IMR-90 (cell line): ENCODE measurements around the gene ADCY5.

Source experiments
- BHLHE40 ChIP-seq: fragments of 150-350 bp; IDR thresholded peaks from 2 replicates; pipeline ENCODE4 v1.6.1; 2016; ENCODE audit warnings: mild to moderate bottlenecking, low read depth, low read length
- CHD1 ChIP-seq: IDR thresholded peaks from 2 replicates; pipeline ENCODE4 v1.6.1; 2012; ENCODE audit warnings: low read depth, low read length, improper control_type of control experiment
- CTCF ChIP-seq: conservative IDR thresholded peaks from 2 replicates; pipeline ENCODE4 v1.5.1; 2012; ENCODE audit warnings: mild to moderate bottlenecking, low read depth, low read length, improper control_type of control experiment
- MAZ ChIP-seq: IDR thresholded peaks from 2 replicates; pipeline ENCODE4 v1.6.1; 2012; ENCODE audit warnings: low read depth, mild to moderate bottlenecking, low read length, improper control_type of control experiment, moderate library complexity, borderline replicate concordance
- MXI1 ChIP-seq: IDR thresholded peaks from 2 replicates; pipeline ENCODE4 v1.6.1; 2012; ENCODE audit warnings: low read depth, mild to moderate bottlenecking, low read length, moderate library complexity, borderline replicate concordance
- NFE2L2 ChIP-seq: fragments of 150-350 bp; IDR thresholded peaks from 2 replicates; pipeline ENCODE4 v1.6.1; 2016; ENCODE audit warnings: low read depth, mild to moderate bottlenecking, low read length
- POLR2A ChIP-seq: IDR thresholded peaks from 2 replicates; pipeline ENCODE4 v1.6.1; 2012; ENCODE audit warnings: mild to moderate bottlenecking, low read depth, low read length
- RAD21 ChIP-seq: IDR thresholded peaks from 2 replicates; pipeline ENCODE4 v1.6.1; 2012; ENCODE audit warnings: low read length, improper control_type of control experiment
- RFX5 ChIP-seq: IDR thresholded peaks from 2 replicates; pipeline ENCODE4 v1.8.0; 2012; ENCODE audit warnings: low read depth, mild to moderate bottlenecking, low read length, moderate library complexity
- SMC3 ChIP-seq: fragments of 150-350 bp; IDR thresholded peaks from 2 replicates; pipeline ENCODE4 v1.6.1; 2016; ENCODE audit warnings: low read depth, mild to moderate bottlenecking, antibody characterized with exemption, low read length, moderate library complexity
- TF ChIP-seq, protein P1 (sequence below): fragments of 150-350 bp; IDR thresholded peaks from 2 replicates; pipeline ENCODE4 v1.6.1; 2016; ENCODE audit warnings: low read depth, mild to moderate bottlenecking, low read length, moderate library complexity, borderline replicate concordance
- TF ChIP-seq, protein P2 (sequence below): fragments of 150-350 bp; IDR thresholded peaks from 2 replicates; pipeline ENCODE4 v1.6.1; 2017; ENCODE audit warnings: mild to moderate bottlenecking, antibody characterized with exemption, low read length, low read depth

DNA sequence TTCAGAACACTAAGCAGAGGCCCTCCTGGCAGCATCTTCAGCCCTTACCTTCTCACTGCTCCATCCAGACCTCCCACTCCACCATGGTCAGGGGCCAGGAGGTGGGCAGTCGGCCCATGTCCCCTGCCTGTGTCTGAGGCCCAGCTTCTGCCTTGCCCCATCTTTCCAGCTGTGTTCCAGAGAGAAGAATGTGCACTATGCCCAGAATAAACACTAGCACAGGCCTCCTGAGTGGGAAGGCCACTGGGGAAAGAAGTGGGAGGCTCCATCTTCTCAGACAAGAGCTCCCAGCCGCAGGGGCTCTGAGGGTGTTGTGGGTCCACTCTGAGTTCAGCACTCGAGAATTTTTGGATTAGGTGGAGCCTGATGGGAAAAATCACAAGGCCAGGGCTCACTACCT, 44.5 kb downstream of the ADCY5 start:
- TF ChIP-seq CTCF: no peak
- no peak for TF ChIP-seq POLR2A
- no peak for TF ChIP-seq CHD1
- no peak for TF ChIP-seq RAD21
- no peak for TF ChIP-seq MXI1
- TF ChIP-seq SMC3: no peak
- no peak for TF ChIP-seq RFX5
- no peak for TF ChIP-seq NFE2L2
- TF ChIP-seq MAZ: no peak
- TF ChIP-seq BHLHE40: no peak
- TF ChIP-seq, protein P1, sequence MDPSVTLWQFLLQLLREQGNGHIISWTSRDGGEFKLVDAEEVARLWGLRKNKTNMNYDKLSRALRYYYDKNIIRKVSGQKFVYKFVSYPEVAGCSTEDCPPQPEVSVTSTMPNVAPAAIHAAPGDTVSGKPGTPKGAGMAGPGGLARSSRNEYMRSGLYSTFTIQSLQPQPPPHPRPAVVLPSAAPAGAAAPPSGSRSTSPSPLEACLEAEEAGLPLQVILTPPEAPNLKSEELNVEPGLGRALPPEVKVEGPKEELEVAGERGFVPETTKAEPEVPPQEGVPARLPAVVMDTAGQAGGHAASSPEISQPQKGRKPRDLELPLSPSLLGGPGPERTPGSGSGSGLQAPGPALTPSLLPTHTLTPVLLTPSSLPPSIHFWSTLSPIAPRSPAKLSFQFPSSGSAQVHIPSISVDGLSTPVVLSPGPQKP: no peak
- TF ChIP-seq, protein P2, sequence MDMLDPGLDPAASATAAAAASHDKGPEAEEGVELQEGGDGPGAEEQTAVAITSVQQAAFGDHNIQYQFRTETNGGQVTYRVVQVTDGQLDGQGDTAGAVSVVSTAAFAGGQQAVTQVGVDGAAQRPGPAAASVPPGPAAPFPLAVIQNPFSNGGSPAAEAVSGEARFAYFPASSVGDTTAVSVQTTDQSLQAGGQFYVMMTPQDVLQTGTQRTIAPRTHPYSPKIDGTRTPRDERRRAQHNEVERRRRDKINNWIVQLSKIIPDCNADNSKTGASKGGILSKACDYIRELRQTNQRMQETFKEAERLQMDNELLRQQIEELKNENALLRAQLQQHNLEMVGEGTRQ: no peak
